H1 (cell line): ENCODE data around the gene HSFX4.
A peak's percentile ranks its signal among the peaks of the same experiment; 100 is the strongest.
"Not testable (repeated sequence)": the region's sequence is repeated elsewhere in the genome, so short reads cannot be mapped to it uniquely, and the experiment has no call there.

Experiments
- BRCA1 ChIP-seq: IDR thresholded peaks from 2 replicates; pipeline ENCODE4 v1.6.1; 2012; ENCODE audit warnings: low read depth, low read length, improper control_type of control experiment
- CBX8 ChIP-seq: fragments of 300-800, 300-1000 bp; sonication (generic); IDR thresholded peaks from 2 replicates; pipeline ENCODE4 v1.7.1; 2016; ENCODE audit warnings: low read depth, low read length, borderline replicate concordance
- CHD2 ChIP-seq: IDR thresholded peaks from 2 replicates; pipeline ENCODE4 v1.6.1; 2012; ENCODE audit warnings: low read length, improper control_type of control experiment
- CTCF ChIP-seq, 3 experiments: IDR thresholded peaks; 1 replicate in 2 of 3; 2 replicates in 1 of 3; pipeline versions ENCODE4 v1.5.1 to v1.6.1; 2011; ENCODE audit warnings: low read length in 3 of 3, mild to moderate bottlenecking in 3 of 3, inconsistent platforms in 2 of 3, low read depth in 1 of 3, moderate library complexity in 1 of 3; ENCODE audit not compliant: insufficient read depth in 1 of 3; ENCODE audit errors: control extremely low read depth in 1 of 3
- EGR1 ChIP-seq: IDR thresholded peaks from 2 replicates; pipeline ENCODE4 v1.6.1; 2011; ENCODE audit warnings: low read depth, low read length, borderline replicate concordance
- GABPA ChIP-seq: IDR thresholded peaks from 2 replicates; pipeline ENCODE4 v1.6.1; 2011; ENCODE audit warnings: mild to moderate bottlenecking, low read length, moderate library complexity, borderline replicate concordance; ENCODE audit not compliant: insufficient read depth
- MAFK ChIP-seq: IDR thresholded peaks from 2 replicates; pipeline ENCODE4 v1.6.1; 2012; ENCODE audit warnings: low read depth, mild to moderate bottlenecking, improper control_type of control experiment, low read length
- POLR2A ChIP-seq, 2 experiments: IDR thresholded peaks; 1 replicate in 1 of 2; 2 replicates in 1 of 2; pipeline ENCODE4 v1.6.1; 2011; ENCODE audit warnings: low read depth in 2 of 2, low read length in 2 of 2, mild to moderate bottlenecking in 2 of 2; ENCODE audit errors: control extremely low read depth in 1 of 2
- RAD21 ChIP-seq, 2 experiments: IDR thresholded peaks in 1 of 2; conservative IDR thresholded peaks in 1 of 2; 2 replicates each; pipeline ENCODE4 v1.6.1; 2011; ENCODE audit warnings: low read depth in 2 of 2, low read length in 2 of 2, improper control_type of control experiment in 1 of 2, inconsistent platforms in 1 of 2, mild to moderate bottlenecking in 1 of 2, moderate library complexity in 1 of 2

- TF ChIP-seq CTCF (IDR thresholded peaks at IDR 0.05; ENCODE audit: control extremely low read depth in 1 of 3, insufficient read depth in 1 of 3, low read depth in 1 of 3, low read length in 3 of 3), result peak; percentile 22 to 55 (median 44); a peak in 3 of 4 replicates
- not testable (repeated sequence) for TF ChIP-seq MAFK; CHD2; POLR2A (IDR thresholded peaks at IDR 0.05; ENCODE audit: control extremely low read depth in 1 of 2, low read depth in 2 of 2, low read length in 2 of 2); GABPA; BRCA1; EGR1; CBX8
- peak; percentile 44 to 53 for TF ChIP-seq RAD21 (IDR thresholded peaks at IDR 0.05 in 1 of 2, conservative IDR thresholded peaks at IDR 0.05 in 1 of 2; ENCODE audit: low read depth in 2 of 2, low read length in 2 of 2)
Observed at GRCh38 chrX:149940674-149941024, 11.3 kb downstream of the HSFX4 start.
